Measurements from ENCODE around the gene PATL1.

DNA sequence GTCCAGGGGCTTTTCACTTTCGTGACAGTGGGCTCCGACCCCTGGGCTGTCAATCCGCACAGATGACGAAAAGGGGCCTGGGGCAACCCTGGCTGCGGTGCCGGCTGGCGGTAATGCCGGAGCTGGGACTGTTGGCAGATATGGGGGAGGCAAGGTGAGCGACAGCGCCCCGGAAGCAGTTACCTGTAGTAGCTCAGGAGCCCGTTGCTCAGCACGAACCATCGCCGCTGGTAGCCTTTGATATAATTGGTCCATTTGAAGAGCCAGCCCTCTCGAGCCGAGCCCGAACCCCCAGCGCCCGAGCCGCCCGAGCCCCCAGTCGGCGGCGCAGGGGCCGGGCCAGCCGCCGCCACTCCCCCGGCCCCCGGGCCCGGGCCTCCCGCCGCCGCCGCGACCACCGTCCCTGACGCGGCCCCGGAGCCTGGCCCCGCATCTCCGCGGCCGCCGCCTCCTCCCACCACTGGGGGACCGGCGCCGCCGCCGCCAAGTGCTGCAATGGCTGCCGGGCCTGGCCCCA is 53.7 kb downstream of the PATL1 start:
- TF ChIP-seq, protein P1, sequence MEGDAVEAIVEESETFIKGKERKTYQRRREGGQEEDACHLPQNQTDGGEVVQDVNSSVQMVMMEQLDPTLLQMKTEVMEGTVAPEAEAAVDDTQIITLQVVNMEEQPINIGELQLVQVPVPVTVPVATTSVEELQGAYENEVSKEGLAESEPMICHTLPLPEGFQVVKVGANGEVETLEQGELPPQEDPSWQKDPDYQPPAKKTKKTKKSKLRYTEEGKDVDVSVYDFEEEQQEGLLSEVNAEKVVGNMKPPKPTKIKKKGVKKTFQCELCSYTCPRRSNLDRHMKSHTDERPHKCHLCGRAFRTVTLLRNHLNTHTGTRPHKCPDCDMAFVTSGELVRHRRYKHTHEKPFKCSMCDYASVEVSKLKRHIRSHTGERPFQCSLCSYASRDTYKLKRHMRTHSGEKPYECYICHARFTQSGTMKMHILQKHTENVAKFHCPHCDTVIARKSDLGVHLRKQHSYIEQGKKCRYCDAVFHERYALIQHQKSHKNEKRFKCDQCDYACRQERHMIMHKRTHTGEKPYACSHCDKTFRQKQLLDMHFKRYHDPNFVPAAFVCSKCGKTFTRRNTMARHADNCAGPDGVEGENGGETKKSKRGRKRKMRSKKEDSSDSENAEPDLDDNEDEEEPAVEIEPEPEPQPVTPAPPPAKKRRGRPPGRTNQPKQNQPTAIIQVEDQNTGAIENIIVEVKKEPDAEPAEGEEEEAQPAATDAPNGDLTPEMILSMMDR (conservative IDR thresholded peaks at IDR 0.05): no peak
- TF ChIP-seq EZH2 (IDR thresholded peaks at IDR 0.05; ENCODE audit: low read depth): no peak

Data from PC-9 (cell line).